Smooth muscle cell (in vitro differentiated cells): ENCODE measurements around the gene ADAMTS16. TPM values are rescaled to one million over a fixed set of nuclear protein-coding genes. Genes with fewer than 3 reads are reported as not detected.
"Not testable (repeated sequence)": the region's sequence is repeated elsewhere in the genome, so short reads cannot be mapped to it uniquely, and the experiment has no call there.

Experiments used
- DNase-seq: peaks from one replicate; lab custom pipeline; 2025; ENCODE audit not compliant: unreplicated experiment; lab: John Stamatoyannopoulos, UW
- H2AFZ ChIP-seq: fragments of 200-600 bp; sonication (generic); 2 replicates; pipeline ENCODE4 v1.6.0; 2016; ENCODE audit warnings: antibody characterized with exemption, low read depth, mild to moderate bottlenecking
- H3F3A ChIP-seq: fragments of 200-600 bp; sonication (generic); 2 replicates; pipeline ENCODE4 v1.6.0; 2017; ENCODE audit warnings: antibody characterized with exemption, low read depth
- H3K27ac ChIP-seq: fragments of 200-600 bp; sonication (generic); 2 replicates; pipeline ENCODE4 v1.5.1; 2016; ENCODE audit warnings: low read depth, mild to moderate bottlenecking
- H3K27me3 ChIP-seq: fragments of 200-600 bp; sonication (generic); 2 replicates; pipeline ENCODE4 v1.6.1; 2016; ENCODE audit warnings: low read depth, mild to moderate bottlenecking
- H3K36me3 ChIP-seq: fragments of 200-600 bp; sonication (generic); 2 replicates; pipeline ENCODE4 v1.5.1; 2016; ENCODE audit warnings: low read depth
- H3K4me1 ChIP-seq: fragments of 200-600 bp; sonication (generic); 2 replicates; pipeline ENCODE4 v1.5.1; 2016; ENCODE audit warnings: low read depth
- H3K4me2 ChIP-seq: fragments of 200-600 bp; sonication (generic); 2 replicates; pipeline ENCODE4 v1.6.0; 2016; ENCODE audit warnings: mild to moderate bottlenecking
- H3K4me3 ChIP-seq: fragments of 200-600 bp; sonication (generic); 2 replicates; pipeline ENCODE4 v1.5.1; 2016; ENCODE audit warnings: mild to moderate bottlenecking
- H3K79me2 ChIP-seq: fragments of 200-600 bp; sonication (generic); 2 replicates; pipeline ENCODE4 v1.6.0; 2016; ENCODE audit warnings: low read depth, mild to moderate bottlenecking
- H3K9ac ChIP-seq: fragments of 200-600 bp; sonication (generic); 2 replicates; pipeline ENCODE4 v1.6.0; 2016; ENCODE audit warnings: low read depth
- H3K9me3 ChIP-seq: fragments of 200-600 bp; sonication (generic); replicated peaks from 2 replicates; pipeline ENCODE4 v1.5.1; 2016; ENCODE audit warnings: low read depth
- H4K20me1 ChIP-seq: fragments of 200-600 bp; sonication (generic); 2 replicates; pipeline ENCODE4 v1.6.0; 2016; ENCODE audit warnings: low read depth
- CTCF ChIP-seq: fragments of 200-600 bp; sonication (generic); IDR thresholded peaks from 2 replicates; pipeline ENCODE4 v1.5.1; 2017; ENCODE audit warnings: borderline replicate concordance, mild to moderate bottlenecking, antibody characterized with exemption; ENCODE audit not compliant: insufficient read depth, poor library complexity, severe bottlenecking
- WGBS: methylation state at CpG from one replicate; pipeline ENCODE4 v1.1.7; 2016; ENCODE audit warnings: low lambda C conversion rate; 5-methylcytosine and 5-hydroxymethylcytosine counted together
- polyA plus RNA-seq: library from polyadenylated mRNA; unstranded; fragments of >200 nt; fragmentation: Nextera tagmentation; extraction: Ambion mirVana; gene quantifications from 2 replicates; pipeline ENCODE4 v1.2.1, GENCODE V29; 2016
- total RNA-seq: library from RNA; depleted of rRNA; stranded (reverse); fragments of >200 nt; gene quantifications from 2 replicates; pipeline ENCODE4 v1.2.3, GENCODE V29; 2014

ADAMTS16 gene
- total and polyA plus RNA-seq, 2 experiments from 2014 or later: 4.7 to 6.2 TPM

GRCh38 chr5:5135957-5136676 is 4.0 kb upstream of the ADAMTS16 start:
- H4K20me1 ChIP-seq: no peaks in the 10 kb centered on the region
- no peaks in the 10 kb centered on the region for H3K36me3 ChIP-seq
- no peak overlapping the region for H3K4me3 ChIP-seq
- no peak overlapping the region for H3K9ac ChIP-seq
- no peak for DNase-seq
- H3K27me3 ChIP-seq: peaks cover 23% of the 10 kb centered on the region
- H3F3A ChIP-seq: no peaks in the 10 kb centered on the region
- H3K79me2 ChIP-seq: no peaks in the 10 kb centered on the region
- H2AFZ ChIP-seq: no peak overlapping the region
- H3K4me1 ChIP-seq: peaks cover 4% of the 10 kb centered on the region
- no peaks in the 10 kb centered on the region for H3K9me3 ChIP-seq
- no peak overlapping the region for H3K4me2 ChIP-seq
- WGBS: 66% methylated on average over 8 of the region's 8 CpGs
- no peak for TF ChIP-seq CTCF
- H3K27ac ChIP-seq: no peak overlapping the region

GRCh38 chr5:5137851-5138250 is 2.3 kb upstream of the ADAMTS16 start:
- not testable (repeated sequence) for H3K4me2 ChIP-seq, H3K9ac ChIP-seq, DNase-seq, H3K4me1 ChIP-seq, H3F3A ChIP-seq, H3K27ac ChIP-seq, H4K20me1 ChIP-seq, H3K36me3 ChIP-seq, H3K79me2 ChIP-seq, H3K9me3 ChIP-seq, H3K4me3 ChIP-seq, H2AFZ ChIP-seq
- peaks cover 28% of the 10 kb centered on the region for H3K27me3 ChIP-seq
- over 99% methylated on average over 15 of the region's 24 CpGs for WGBS

- H3K4me3 ChIP-seq: peak overlapping the region; percentile 51
- 19% methylated on average over 39 of the region's 39 CpGs for WGBS
- no peaks in the 10 kb centered on the region for H4K20me1 ChIP-seq
- DNase-seq: no peak
- no peaks in the 10 kb centered on the region for H3K9me3 ChIP-seq
- peak overlapping the region; percentile 23 for H2AFZ ChIP-seq
- H3F3A ChIP-seq: no peaks in the 10 kb centered on the region
- no peak for TF ChIP-seq CTCF
- no peaks in the 10 kb centered on the region for H3K79me2 ChIP-seq
- no peak overlapping the region for H3K27ac ChIP-seq
- H3K4me2 ChIP-seq: peak overlapping the region; percentile 96
- no peaks in the 10 kb centered on the region for H3K36me3 ChIP-seq
- no peak overlapping the region for H3K9ac ChIP-seq
- peaks cover 28% of the 10 kb centered on the region for H3K27me3 ChIP-seq
- peaks cover 9% of the 10 kb centered on the region for H3K4me1 ChIP-seq
These were observed 774 bp upstream of the ADAMTS16 start for GRCh38 chr5:5139336-5139776.

- H3K27ac ChIP-seq: no peak overlapping the region
- peak overlapping the region; percentile 51 for H3K4me3 ChIP-seq
- peaks cover 28% of the 10 kb centered on the region for H3K27me3 ChIP-seq
- H3K9me3 ChIP-seq: no peaks in the 10 kb centered on the region
- peak overlapping the region; percentile 96 for H3K4me2 ChIP-seq
- no peak for TF ChIP-seq CTCF
- no peaks in the 10 kb centered on the region for H3K36me3 ChIP-seq
- H3F3A ChIP-seq: no peaks in the 10 kb centered on the region
- peak overlapping the region; percentile 23 for H2AFZ ChIP-seq
- no peak for DNase-seq
- H4K20me1 ChIP-seq: no peaks in the 10 kb centered on the region
- peaks cover 9% of the 10 kb centered on the region for H3K4me1 ChIP-seq
- H3K9ac ChIP-seq: no peak overlapping the region
- no peaks in the 10 kb centered on the region for H3K79me2 ChIP-seq
- 2% methylated on average over 56 of the region's 57 CpGs for WGBS
These were observed 579 bp downstream of the ADAMTS16 start for GRCh38 chr5:5140479-5141338.
